ENCODE results near the gene ITGA11.

The ITGA11 gene

DNA sequence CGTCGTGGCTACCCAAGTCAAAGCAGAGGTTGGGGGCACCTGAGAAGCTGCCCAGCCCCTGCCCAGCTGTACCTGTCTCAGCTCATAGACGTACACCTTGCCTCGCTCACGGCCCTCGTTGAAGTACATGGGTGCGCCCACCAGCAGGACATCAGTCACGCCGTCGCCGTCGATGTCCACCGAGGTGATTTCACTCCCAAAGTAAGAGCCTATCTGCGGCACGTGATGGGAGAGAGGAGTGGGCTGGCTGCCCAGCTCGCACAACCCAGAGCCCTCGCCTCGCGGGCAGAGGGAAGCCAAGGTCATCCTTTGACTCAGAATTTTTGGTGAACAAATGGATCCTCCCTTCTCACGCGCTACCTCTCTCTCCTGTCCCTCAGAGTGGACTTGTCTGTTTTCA lies 99.7 kb downstream of the ITGA11 start:
- Histone ChIP-seq H3K36me3 (ENCODE audit: control insufficient read depth, insufficient read depth, low read length) (no peaks in the 10 kb centered on the region), H3K4me3 (replicated peaks; ENCODE audit: low read depth, low read length) (no peak overlapping the region), H3K27me3 (replicated peaks; ENCODE audit: control insufficient read depth, insufficient read depth, low read length) (no peaks in the 10 kb centered on the region; the same call in none of the 2 replicates)
- no peak for DNase-seq (ENCODE audit: extremely low read depth, insufficient read length)
- TF ChIP-seq, protein P1, sequence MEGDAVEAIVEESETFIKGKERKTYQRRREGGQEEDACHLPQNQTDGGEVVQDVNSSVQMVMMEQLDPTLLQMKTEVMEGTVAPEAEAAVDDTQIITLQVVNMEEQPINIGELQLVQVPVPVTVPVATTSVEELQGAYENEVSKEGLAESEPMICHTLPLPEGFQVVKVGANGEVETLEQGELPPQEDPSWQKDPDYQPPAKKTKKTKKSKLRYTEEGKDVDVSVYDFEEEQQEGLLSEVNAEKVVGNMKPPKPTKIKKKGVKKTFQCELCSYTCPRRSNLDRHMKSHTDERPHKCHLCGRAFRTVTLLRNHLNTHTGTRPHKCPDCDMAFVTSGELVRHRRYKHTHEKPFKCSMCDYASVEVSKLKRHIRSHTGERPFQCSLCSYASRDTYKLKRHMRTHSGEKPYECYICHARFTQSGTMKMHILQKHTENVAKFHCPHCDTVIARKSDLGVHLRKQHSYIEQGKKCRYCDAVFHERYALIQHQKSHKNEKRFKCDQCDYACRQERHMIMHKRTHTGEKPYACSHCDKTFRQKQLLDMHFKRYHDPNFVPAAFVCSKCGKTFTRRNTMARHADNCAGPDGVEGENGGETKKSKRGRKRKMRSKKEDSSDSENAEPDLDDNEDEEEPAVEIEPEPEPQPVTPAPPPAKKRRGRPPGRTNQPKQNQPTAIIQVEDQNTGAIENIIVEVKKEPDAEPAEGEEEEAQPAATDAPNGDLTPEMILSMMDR (IDR thresholded peaks at IDR 0.05; ENCODE audit: insufficient read depth, low read length, poor library complexity, severe bottlenecking): no peak

DNA sequence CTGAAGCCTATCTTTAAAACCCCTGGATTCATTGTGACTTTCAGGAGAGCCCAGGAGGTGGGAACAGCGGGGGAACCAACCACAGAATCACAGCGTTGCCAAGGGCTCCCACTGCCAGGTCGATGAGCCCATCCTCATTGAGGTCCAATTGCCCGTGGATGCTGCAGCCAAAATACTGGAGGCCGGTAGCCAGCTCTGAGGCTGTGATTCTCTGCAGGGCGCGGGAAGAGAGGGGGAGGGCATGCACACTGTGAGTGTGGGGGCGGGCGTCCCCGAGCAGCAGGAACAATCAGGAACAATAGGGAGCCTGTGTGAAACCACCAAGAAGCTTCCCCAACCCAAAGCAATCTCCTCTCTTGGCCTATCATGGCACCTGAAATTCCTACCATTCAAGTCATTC lies 101.1 kb downstream of the ITGA11 start:
- no peaks in the 10 kb centered on the region for H3K36me3 ChIP-seq (ENCODE audit: control insufficient read depth, insufficient read depth, low read length)
- no peak for DNase-seq (ENCODE audit: extremely low read depth, insufficient read length)
- TF ChIP-seq, protein P1 (IDR thresholded peaks at IDR 0.05; ENCODE audit: insufficient read depth, low read length, poor library complexity, severe bottlenecking): no peak
- no peak overlapping the region for H3K4me3 ChIP-seq (replicated peaks; ENCODE audit: low read depth, low read length)
- no peaks in the 10 kb centered on the region; the same call in none of the 2 replicates for H3K27me3 ChIP-seq (replicated peaks; ENCODE audit: control insufficient read depth, insufficient read depth, low read length)

DNA sequence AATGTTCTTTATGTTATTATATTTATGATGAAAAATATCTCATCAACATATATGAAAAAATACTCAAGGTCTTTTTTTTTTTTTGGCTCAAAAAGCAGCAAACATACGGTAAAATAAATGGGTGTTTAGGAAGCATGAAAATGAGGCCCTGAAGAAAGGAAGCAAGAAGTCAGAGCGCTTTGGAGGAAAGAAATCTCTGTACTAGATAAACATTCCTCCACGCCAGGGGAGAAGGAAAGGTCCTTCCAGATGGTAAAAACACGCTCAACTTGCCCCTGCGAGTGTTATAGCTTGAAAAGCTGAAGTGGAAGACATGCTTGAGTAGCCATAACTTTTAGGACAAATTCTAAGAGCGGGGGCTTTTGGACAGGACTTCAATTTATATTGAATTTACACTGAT lies 101.5 kb downstream of the ITGA11 start:
- Histone ChIP-seq H3K36me3 (ENCODE audit: control insufficient read depth, insufficient read depth, low read length) (no peaks in the 10 kb centered on the region), H3K4me3 (replicated peaks; ENCODE audit: low read depth, low read length) (no peak overlapping the region), H3K27me3 (replicated peaks; ENCODE audit: control insufficient read depth, insufficient read depth, low read length) (no peaks in the 10 kb centered on the region; the same call in none of the 2 replicates)
- DNase-seq (ENCODE audit: extremely low read depth, insufficient read length): no peak
- TF ChIP-seq, protein P1 (IDR thresholded peaks at IDR 0.05; ENCODE audit: insufficient read depth, low read length, poor library complexity, severe bottlenecking): no peak

DNA sequence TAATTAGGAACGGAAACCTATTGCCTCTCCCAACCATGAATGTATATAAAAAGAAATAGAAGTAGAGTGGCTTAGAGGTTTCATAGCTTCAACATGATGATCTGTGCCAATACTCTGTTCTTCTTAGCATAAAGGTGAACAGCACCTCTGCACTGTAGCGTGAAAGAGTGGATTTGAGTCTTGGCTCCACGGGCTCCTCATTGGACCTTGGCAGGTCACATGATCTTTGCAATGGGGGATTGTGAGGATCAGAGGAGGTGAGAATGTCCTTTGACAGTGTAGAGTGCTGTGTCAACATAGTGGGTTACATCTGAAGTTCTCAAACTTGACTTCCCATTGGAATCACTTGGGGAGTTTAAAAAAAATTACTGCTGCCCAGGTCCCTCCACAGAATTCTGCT lies 103.0 kb downstream of the ITGA11 start:
- no peak for DNase-seq (ENCODE audit: extremely low read depth, insufficient read length)
- TF ChIP-seq, protein P1 (IDR thresholded peaks at IDR 0.05; ENCODE audit: insufficient read depth, low read length, poor library complexity, severe bottlenecking): no peak
- no peaks in the 10 kb centered on the region for H3K36me3 ChIP-seq (ENCODE audit: control insufficient read depth, insufficient read depth, low read length)
- no peaks in the 10 kb centered on the region; the same call in none of the 2 replicates for H3K27me3 ChIP-seq (replicated peaks; ENCODE audit: control insufficient read depth, insufficient read depth, low read length)
- no peak overlapping the region for H3K4me3 ChIP-seq (replicated peaks; ENCODE audit: low read depth, low read length)

DNA sequence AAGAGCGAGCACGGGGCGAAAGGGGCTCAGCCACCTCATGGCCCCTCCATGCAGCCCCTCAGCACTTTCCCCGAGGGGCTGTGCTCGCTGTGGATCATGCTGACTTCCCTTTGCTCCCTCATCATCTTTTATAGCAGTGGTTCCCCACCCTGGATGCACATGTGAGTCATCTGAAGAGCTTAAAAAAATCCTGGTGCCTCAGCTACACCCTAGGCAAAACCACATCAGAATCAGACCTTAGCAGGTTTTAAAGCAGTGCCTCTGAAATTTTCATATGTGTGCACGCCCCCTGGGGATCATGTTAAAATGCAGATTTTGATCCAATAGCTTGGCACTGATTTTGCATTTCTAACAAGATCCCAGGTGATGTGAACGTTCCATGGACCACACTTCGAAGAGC lies 103.5 kb downstream of the ITGA11 start:
- H3K4me3 ChIP-seq (replicated peaks; ENCODE audit: low read depth, low read length): no peak overlapping the region
- H3K36me3 ChIP-seq (ENCODE audit: control insufficient read depth, insufficient read depth, low read length): no peaks in the 10 kb centered on the region
- no peaks in the 10 kb centered on the region; the same call in none of the 2 replicates for H3K27me3 ChIP-seq (replicated peaks; ENCODE audit: control insufficient read depth, insufficient read depth, low read length)
- TF ChIP-seq, protein P1 (IDR thresholded peaks at IDR 0.05; ENCODE audit: insufficient read depth, low read length, poor library complexity, severe bottlenecking): no peak
- DNase-seq (ENCODE audit: extremely low read depth, insufficient read length): no peak

Measured in GM06990 (cell line).